GM23248 (cell line): ENCODE data around the gene EVL. TPM values are rescaled to one million over a fixed set of nuclear protein-coding genes. Genes with fewer than 3 reads are reported as not detected.

ENCODE experiments used
- DNase-seq: peaks from one replicate; pipeline ENCODE4 v3.0.0-alpha.2; 2015
- H2AFZ ChIP-seq: fragments of 200-600 bp; sonication (generic); 2 replicates; pipeline ENCODE4 v1.6.1; 2016; ENCODE audit warnings: antibody characterized with exemption
- H3F3A ChIP-seq: fragments of 200-600 bp; sonication (generic); 2 replicates; pipeline ENCODE4 v1.6.1; 2016; ENCODE audit warnings: mild to moderate bottlenecking, antibody characterized with exemption, mixed run types; ENCODE audit not compliant: insufficient read depth
- H3K27ac ChIP-seq: fragments of 200-600 bp; sonication (generic); 2 replicates; pipeline ENCODE4 v1.5.1; 2016; ENCODE audit warnings: mild to moderate bottlenecking
- H3K27me3 ChIP-seq: fragments of 200-600 bp; sonication (generic); replicated peaks from 2 replicates; pipeline ENCODE4 v1.6.1; 2016; ENCODE audit warnings: mild to moderate bottlenecking; ENCODE audit not compliant: insufficient read depth
- H3K36me3 ChIP-seq: fragments of 200-600 bp; sonication (generic); 2 replicates; pipeline ENCODE4 v1.6.1; 2016; ENCODE audit warnings: low read depth, mild to moderate bottlenecking
- H3K4me1 ChIP-seq: fragments of 200-600 bp; sonication (generic); 2 replicates; pipeline ENCODE4 v1.6.1; 2016; ENCODE audit warnings: mild to moderate bottlenecking; ENCODE audit not compliant: insufficient read depth
- H3K4me2 ChIP-seq: fragments of 200-600 bp; sonication (generic); one replicate; pipeline ENCODE4 v1.6.1; 2016; ENCODE audit warnings: mild to moderate bottlenecking; ENCODE audit not compliant: unreplicated experiment
- H3K4me3 ChIP-seq: fragments of 200-600 bp; sonication (generic); 2 replicates; pipeline ENCODE4 v1.5.1; 2016; ENCODE audit warnings: mild to moderate bottlenecking
- H3K79me2 ChIP-seq: fragments of 200-600 bp; sonication (generic); 2 replicates; pipeline ENCODE4 v1.6.1; 2016; ENCODE audit warnings: mild to moderate bottlenecking; ENCODE audit not compliant: insufficient read depth
- H3K9ac ChIP-seq: fragments of 200-600 bp; sonication (generic); 2 replicates; pipeline ENCODE4 v1.6.1; 2016; ENCODE audit warnings: mild to moderate bottlenecking
- H3K9me2 ChIP-seq: fragments of 200-600 bp; sonication (generic); 2 replicates; pipeline ENCODE4 v1.6.1; 2016; ENCODE audit warnings: mixed run types, mild to moderate bottlenecking, moderate library complexity; ENCODE audit not compliant: insufficient read depth
- H3K9me3 ChIP-seq: fragments of 200-600 bp; sonication (generic); one replicate; pipeline ENCODE4 v1.6.1; 2017; ENCODE audit warnings: low read depth
- H4K20me1 ChIP-seq: fragments of 200-600 bp; sonication (generic); 2 replicates; pipeline ENCODE4 v1.6.0; 2016; ENCODE audit not compliant: insufficient read depth
- EZH2 ChIP-seq: fragments of 200-600 bp; sonication (generic); IDR thresholded peaks from 2 replicates; pipeline ENCODE4 v1.6.1; 2018; ENCODE audit warnings: antibody characterized with exemption, mild to moderate bottlenecking; ENCODE audit not compliant: insufficient read depth, poor library complexity, severe bottlenecking
- EZH2phosphoT487 ChIP-seq: fragments of 200-600 bp; sonication (generic); IDR thresholded peaks from 2 replicates; pipeline ENCODE4 v1.6.1; 2018; ENCODE audit warnings: antibody characterized with exemption, moderate library complexity, mild to moderate bottlenecking, low read depth; ENCODE audit not compliant: insufficient read depth
- WGBS, 2 experiments: methylation state at CpG; one replicate each; pipeline ENCODE4 v1.1.6; 2015 to 2017; ENCODE audit warnings: low lambda C conversion rate in 2 of 2, low coverage in 1 of 2; ENCODE audit errors: missing lambda C conversion rate in 2 of 2; 5-methylcytosine and 5-hydroxymethylcytosine counted together
- in situ Hi-C: fragments of 300-500 bp; cut with MboI; formaldehyde crosslinking; loops from 2 replicates; pipeline ENCODE4 v1.15.0; 2020
- polyA plus RNA-seq: library from polyadenylated mRNA; unstranded; fragments of >200 nt; fragmentation: Nextera tagmentation; extraction: Ambion mirVana; gene quantifications from 2 replicates; pipeline ENCODE4 v1.2.1, GENCODE V29; 2016
- total RNA-seq: library from RNA; depleted of rRNA; stranded (reverse); fragments of >200 nt; shearing (Covaris generic); gene quantifications from 2 replicates; pipeline ENCODE4 v1.2.3, GENCODE V29; 2014

Gene EVL
- total and polyA plus RNA-seq, 2 experiments from 2014 or later, result 6.6 to 29.9 TPM

- Histone ChIP-seq H3K4me1 (peaks cover 18% of the 10 kb centered on the region), H3K4me2 (no peak overlapping the region), H3K79me2 (no peaks in the 10 kb centered on the region), H4K20me1 (no peaks in the 10 kb centered on the region), H3K4me3 (no peak overlapping the region), H3K9me2 (no peaks in the 10 kb centered on the region), H3K9me3 (no peaks in the 10 kb centered on the region), H3F3A (no peaks in the 10 kb centered on the region), H3K27ac (no peak overlapping the region), H3K27me3 (no peaks in the 10 kb centered on the region), H2AFZ (no peak overlapping the region), H3K9ac (no peak overlapping the region), H3K36me3 (no peaks in the 10 kb centered on the region)
- WGBS, 2 experiments, result 96 to 97% methylated on average over 11 of the region's 11 CpGs
- in situ Hi-C loops, result no loop called here
- TF ChIP-seq EZH2phosphoT487 (no peak), EZH2 (no peak)
- DNase-seq, result no peak
These were observed 46.9 kb downstream of the EVL start for GRCh38 chr14:100111931-100112704.

GRCh38 chr14:100114109-100114765 is 49.0 kb downstream of the EVL start:
- H3F3A ChIP-seq, result no peaks in the 10 kb centered on the region
- no peaks in the 10 kb centered on the region for H3K79me2 ChIP-seq
- 92 to 93% methylated on average over 13 of the region's 13 CpGs for WGBS, 2 experiments
- no peaks in the 10 kb centered on the region for H3K36me3 ChIP-seq
- DNase-seq, result no peak
- H3K27ac ChIP-seq, result no peak overlapping the region
- H3K4me3 ChIP-seq, result no peak overlapping the region
- no peak for TF ChIP-seq EZH2
- TF ChIP-seq EZH2phosphoT487, result no peak
- H3K9me3 ChIP-seq, result no peaks in the 10 kb centered on the region
- H2AFZ ChIP-seq, result no peak overlapping the region
- H4K20me1 ChIP-seq, result no peaks in the 10 kb centered on the region
- no peak overlapping the region for H3K4me2 ChIP-seq
- H3K27me3 ChIP-seq, result no peaks in the 10 kb centered on the region
- no peak overlapping the region for H3K9ac ChIP-seq
- no peaks in the 10 kb centered on the region for H3K4me1 ChIP-seq
- in situ Hi-C loops, result no loop called here
- H3K9me2 ChIP-seq, result no peaks in the 10 kb centered on the region

GRCh38 chr14:100115236-100115635 is 50.0 kb downstream of the EVL start:
- H3K79me2 ChIP-seq, result no peaks in the 10 kb centered on the region
- no peaks in the 10 kb centered on the region for H3K27me3 ChIP-seq
- no peaks in the 10 kb centered on the region for H4K20me1 ChIP-seq
- no peaks in the 10 kb centered on the region for H3K9me2 ChIP-seq
- no peak overlapping the region for H3K4me2 ChIP-seq
- whole genome bisulfite sequencing, 2 experiments, result 96 to 100% methylated on average over 6 of the region's 6 CpGs
- no peaks in the 10 kb centered on the region for H3K4me1 ChIP-seq
- H3K4me3 ChIP-seq, result no peak overlapping the region
- no peak overlapping the region for H2AFZ ChIP-seq
- no peak overlapping the region for H3K27ac ChIP-seq
- DNase-seq, result no peak
- H3F3A ChIP-seq, result no peaks in the 10 kb centered on the region
- no peak overlapping the region for H3K9ac ChIP-seq
- TF ChIP-seq EZH2phosphoT487, result no peak
- TF ChIP-seq EZH2, result no peak
- in situ Hi-C loops, result no loop called here
- H3K36me3 ChIP-seq, result no peaks in the 10 kb centered on the region
- H3K9me3 ChIP-seq, result no peaks in the 10 kb centered on the region

GRCh38 chr14:100115726-100116125 is 50.5 kb downstream of the EVL start:
- DNase-seq, result no peak
- in situ Hi-C loops, result no loop called here
- no peak overlapping the region for H3K9ac ChIP-seq
- H3K79me2 ChIP-seq, result no peaks in the 10 kb centered on the region
- no peaks in the 10 kb centered on the region for H3K9me2 ChIP-seq
- H4K20me1 ChIP-seq, result no peaks in the 10 kb centered on the region
- TF ChIP-seq EZH2 (no peak), EZH2phosphoT487 (no peak)
- H3K27ac ChIP-seq, result no peak overlapping the region
- H2AFZ ChIP-seq, result no peak overlapping the region
- no peak overlapping the region for H3K4me2 ChIP-seq
- 94 to 95% methylated on average over 8 of the region's 8 CpGs for WGBS, 2 experiments
- H3K9me3 ChIP-seq, result no peaks in the 10 kb centered on the region
- no peaks in the 10 kb centered on the region for H3K4me1 ChIP-seq
- H3F3A ChIP-seq, result no peaks in the 10 kb centered on the region
- no peaks in the 10 kb centered on the region for H3K36me3 ChIP-seq
- no peak overlapping the region for H3K4me3 ChIP-seq
- H3K27me3 ChIP-seq, result no peaks in the 10 kb centered on the region
